HCT116 (cell line): Measurements from ENCODE around the gene TRHDE. TPM values are rescaled to one million over a fixed set of nuclear protein-coding genes. Genes with fewer than 3 reads are reported as not detected.

ENCODE experiments used
- ATAC-seq: fragments of 200-7000 bp; cut with Tn5 transposase; 2 replicates; pipeline ENCODE4 v1.9.1; 2020; ENCODE audit warnings: mild to moderate bottlenecking, moderate library complexity
- BruUV-seq: library from RNA; stranded (reverse); fragments of 400-500 nt; replicated peaks from 2 replicates; lab custom pipeline; 2021; lab: Mats Ljungman, UMichigan
- CTCF ChIA-PET: fragments of 300-600 bp; sonication (Branson Sonifier 250); formaldehyde crosslinking; loops from one replicate; lab custom pipeline; 2021; ENCODE audit warnings: antibody characterized with exemption; lab: Charles Lee
- POLR2A ChIA-PET: fragments of 300-600, 350-600 bp; sonication (Branson Sonifier 250); formaldehyde crosslinking; loops from one replicate; lab custom pipeline; 2021; ENCODE audit warnings: antibody characterized with exemption; lab: Charles Lee
- RAD21 ChIA-PET, 2 experiments: fragments of 300-600 bp; sonication (Branson Sonifier 250); formaldehyde crosslinking; loops; one replicate each; lab custom pipeline; 2023; ENCODE audit warnings: low total read pairs in 2 of 2; ENCODE audit not compliant: uncharacterized antibody in 2 of 2, unreplicated experiment in 2 of 2, low non-redundant PET in 1 of 2; lab: Charles Lee
- DNase-seq: peaks from one replicate; pipeline ENCODE4 v3.0.0-alpha.2; 2010; ENCODE audit warnings: low read depth, low spot score
- H2AFZ ChIP-seq: fragments of 200-600 bp; shearing (Covaris generic), sonication (generic); 2 replicates; pipeline ENCODE4 v1.6.1; 2017; ENCODE audit warnings: low read depth, mixed run types, mixed read lengths, antibody characterized with exemption, low read length; ENCODE audit not compliant: poor library complexity, severe bottlenecking
- H3K27ac ChIP-seq: 2 replicates; pipeline ENCODE4 v1.5.1; 2012; ENCODE audit warnings: low read depth, low read length
- H3K27me3 ChIP-seq: fragments of 200-600 bp; sonication (generic); 2 replicates; pipeline ENCODE4 v1.6.1; 2016; ENCODE audit warnings: mixed run types, low read length, mixed read lengths; ENCODE audit not compliant: insufficient read depth
- H3K36me3 ChIP-seq, 2 experiments: fragments of 200-500 bp in 1 of 2; fragments of 200-600 bp in 1 of 2; sonication (Bioruptor generic) in 1 of 2; sonication (generic) in 1 of 2; 2 replicates each; pipeline versions ENCODE4 v1.5.1 to v1.6.1; 2014 to 2016; ENCODE audit warnings: low read length in 2 of 2, inconsistent platforms in 1 of 2, mixed read lengths in 1 of 2, mixed run types in 1 of 2; ENCODE audit not compliant: insufficient read depth in 2 of 2, control insufficient read depth in 1 of 2
- H3K4me1 ChIP-seq, 2 experiments: fragments of 200-600 bp in 1 of 2; sonication (generic) in 1 of 2; 2 replicates each; pipeline versions ENCODE4 v1.5.1 to v1.6.1; 2012 to 2017; ENCODE audit warnings: low read length in 2 of 2, inconsistent platforms in 1 of 2, mild to moderate bottlenecking in 1 of 2, mixed read lengths in 1 of 2, mixed run types in 1 of 2, moderate library complexity in 1 of 2; ENCODE audit not compliant: insufficient read depth in 2 of 2, control insufficient read depth in 1 of 2
- H3K4me2 ChIP-seq: fragments of 200-600 bp; sonication (generic); 2 replicates; pipeline ENCODE4 v1.6.1; 2017; ENCODE audit warnings: mixed run types, low read length, mixed read lengths
- H3K4me3 ChIP-seq, 2 experiments: fragments of 200-600 bp in 1 of 2; sonication (generic) in 1 of 2; replicated peaks in 1 of 2; 2 replicates each; pipeline ENCODE4 v1.5.1; 2011 to 2016; ENCODE audit warnings: low read length in 2 of 2, control low read depth in 1 of 2, low read depth in 1 of 2, mild to moderate bottlenecking in 1 of 2, mixed read lengths in 1 of 2, mixed run types in 1 of 2
- H3K79me2 ChIP-seq: fragments of 200-600 bp; sonication (generic); 2 replicates; pipeline ENCODE4 v1.6.1; 2017; ENCODE audit warnings: mild to moderate bottlenecking, mixed run types, low read length, moderate library complexity, mixed read lengths; ENCODE audit not compliant: insufficient read depth
- H3K9ac ChIP-seq: fragments of 200-600 bp; sonication (generic); 2 replicates; pipeline ENCODE4 v1.6.1; 2016; ENCODE audit warnings: low read length, mixed read lengths
- H3K9me2 ChIP-seq: fragments of 200-600 bp; sonication (generic), shearing (Covaris generic); 2 replicates; pipeline ENCODE4 v1.6.1; 2017; ENCODE audit warnings: mixed run types, mild to moderate bottlenecking, moderate library complexity; ENCODE audit not compliant: insufficient read depth
- H3K9me3 ChIP-seq, 2 experiments: fragments of 200-500 bp in 1 of 2; fragments of 200-600 bp in 1 of 2; sonication (Bioruptor generic) in 1 of 2; sonication (generic) in 1 of 2; 2 replicates each; pipeline ENCODE4 v1.6.1; 2014 to 2017; ENCODE audit warnings: low read length in 2 of 2, mixed read lengths in 2 of 2, inconsistent platforms in 1 of 2, low read depth in 1 of 2, mild to moderate bottlenecking in 1 of 2, mixed run types in 1 of 2, moderate library complexity in 1 of 2; ENCODE audit not compliant: control insufficient read depth in 1 of 2, insufficient read depth in 1 of 2
- H4K20me1 ChIP-seq: fragments of 200-600 bp; sonication (generic), shearing (Covaris generic); 2 replicates; pipeline ENCODE4 v1.6.1; 2017; ENCODE audit warnings: mixed run types, mild to moderate bottlenecking, moderate library complexity; ENCODE audit not compliant: insufficient read depth
- CBX3 ChIP-seq: IDR thresholded peaks from 2 replicates; pipeline ENCODE4 v1.6.1; 2012; ENCODE audit warnings: low read depth
- CEBPB ChIP-seq: IDR thresholded peaks from 2 replicates; pipeline ENCODE4 v1.6.1; 2012; ENCODE audit warnings: low read depth
- EGR1 ChIP-seq: IDR thresholded peaks from 2 replicates; pipeline ENCODE4 v1.6.1; 2012; ENCODE audit warnings: low read depth
- EZH2phosphoT487 ChIP-seq: fragments of 200-600 bp; IDR thresholded peaks from 2 replicates; pipeline ENCODE4 v1.6.1; 2018; ENCODE audit warnings: antibody characterized with exemption, borderline replicate concordance
- POLR2A ChIP-seq: IDR thresholded peaks from 2 replicates; pipeline ENCODE4 v1.7.0; 2011; ENCODE audit warnings: borderline replicate concordance; ENCODE audit not compliant: insufficient read depth, insufficient read length; ENCODE audit errors: extremely low read depth
- POLR2AphosphoS5 ChIP-seq: IDR thresholded peaks from 2 replicates; pipeline ENCODE4 v1.6.1; 2011; ENCODE audit warnings: mild to moderate bottlenecking, low read depth, low read length, moderate library complexity
- RAD21 ChIP-seq: IDR thresholded peaks from 2 replicates; pipeline ENCODE4 v1.6.1; 2012; ENCODE audit warnings: low read depth, mild to moderate bottlenecking
- SIN3A ChIP-seq: IDR thresholded peaks from 2 replicates; pipeline ENCODE4 v1.6.1; 2012; ENCODE audit warnings: low read depth
- SP1 ChIP-seq: IDR thresholded peaks from 2 replicates; pipeline ENCODE4 v1.6.1; 2012; ENCODE audit warnings: low read depth
- SRF ChIP-seq: IDR thresholded peaks from 2 replicates; pipeline ENCODE4 v1.6.1; 2012; ENCODE audit warnings: low read depth
- intact Hi-C: fragments of 100-400 bp; cut with micrococcal nuclease; formaldehyde crosslinking; loops from 2 replicates; pipeline ENCODE4 v1.10.0; 2022
- total RNA-seq: library from RNA; stranded (reverse); gene quantifications from one replicate; pipeline ENCODE4 v1.2.1, GENCODE V29; 2021; ENCODE audit not compliant: unreplicated experiment
- TF ChIP-seq, protein P1 (sequence below): IDR thresholded peaks from 2 replicates; pipeline ENCODE4 v1.6.1; 2012
- TF ChIP-seq, protein P2 (sequence below): IDR thresholded peaks from 2 replicates; pipeline ENCODE4 v1.6.1; 2011; ENCODE audit warnings: mild to moderate bottlenecking, low read length, moderate library complexity; ENCODE audit not compliant: insufficient replicate concordance; ENCODE audit errors: extremely low read depth

TRHDE gene
- total RNA-seq, 1 experiment from 2014 or later = 2.9 TPM

DNA sequence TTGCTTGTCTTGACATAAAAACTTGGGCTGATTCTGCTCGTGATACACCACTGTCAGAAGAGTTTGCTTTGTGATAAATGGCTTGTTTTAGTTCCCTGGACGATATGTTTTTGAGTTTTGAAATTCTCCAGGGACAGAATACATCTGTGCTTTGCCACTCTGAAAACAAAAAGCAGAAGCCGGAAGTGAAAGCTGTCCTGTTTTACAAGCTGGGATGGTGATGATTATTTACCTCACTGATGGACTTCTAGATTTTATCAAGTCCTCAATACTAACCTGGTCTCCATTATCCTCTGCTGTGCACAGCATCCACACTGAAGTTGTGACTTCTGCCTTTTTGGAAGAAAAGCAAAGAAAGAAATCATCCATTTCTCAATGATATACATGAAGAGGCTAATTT is 251.6 kb downstream of the TRHDE start (continued):
- TF ChIP-seq RAD21 = no peak
- no peak for TF ChIP-seq EZH2phosphoT487
- no peak for TF ChIP-seq EGR1
- TF ChIP-seq, all 23 proteins: peak for 0

DNA sequence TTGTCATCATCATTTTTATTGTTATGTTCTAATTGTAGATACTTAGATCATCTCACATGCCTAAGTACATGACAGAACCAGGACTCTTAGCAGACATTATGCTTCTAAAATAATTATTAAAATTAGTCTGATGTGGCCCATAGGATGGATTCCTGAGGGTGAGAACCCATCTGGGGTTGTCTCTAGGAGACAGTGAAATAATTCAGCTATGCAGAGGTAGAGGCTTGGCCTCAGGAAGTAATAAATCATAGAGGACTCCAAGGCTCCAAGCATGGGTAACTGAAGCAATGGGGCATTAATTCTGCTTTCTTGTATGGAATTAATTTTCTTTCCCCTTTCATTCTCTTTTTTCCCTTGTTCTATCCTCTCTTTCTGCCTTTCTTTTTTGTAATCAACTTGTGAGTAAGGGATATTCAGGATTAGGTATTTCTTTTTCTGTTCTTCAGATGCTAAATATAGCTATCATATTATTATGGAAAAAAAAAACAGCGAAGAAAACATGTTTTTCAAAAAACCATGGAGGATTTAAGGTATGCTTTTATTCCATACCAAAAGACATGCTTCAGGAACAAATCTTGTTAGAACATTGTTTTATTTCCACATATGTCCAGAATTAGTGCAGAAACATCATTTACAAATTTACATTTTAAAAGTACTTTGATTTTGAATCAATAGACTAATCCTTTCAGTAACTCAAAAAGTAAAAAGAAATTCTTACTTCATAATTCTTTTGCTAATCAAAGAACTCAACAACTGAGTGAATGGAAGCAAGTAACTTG is 263.2 kb downstream of the TRHDE start:
- Histone ChIP-seq H3K4me3 (no peak overlapping the region), H4K20me1 (no peaks in the 10 kb centered on the region), H2AFZ (no peak overlapping the region), H3K4me2 (no peak overlapping the region), H3K79me2 (no peaks in the 10 kb centered on the region), H3K9me3 (no peaks in the 10 kb centered on the region), H3K9ac (no peak overlapping the region), H3K27me3 (no peaks in the 10 kb centered on the region), H3K27ac (no peak overlapping the region), H3K4me1 (no peaks in the 10 kb centered on the region), H3K9me2 (no peaks in the 10 kb centered on the region), H3K36me3 (no peaks in the 10 kb centered on the region)
- RAD21 ChIA-PET = no interaction called here
- intact Hi-C loops = no loop called here
- BruUV-seq = no TSS peak
- POLR2A ChIA-PET = no interaction called here
- TF ChIP-seq SRF (no peak), POLR2AphosphoS5 (no peak), CBX3 (no peak), EGR1 (no peak), POLR2A (no peak), EZH2phosphoT487 (no peak), SP1 (no peak), CEBPB (no peak), SIN3A (no peak)
- TF ChIP-seq, protein P1, sequence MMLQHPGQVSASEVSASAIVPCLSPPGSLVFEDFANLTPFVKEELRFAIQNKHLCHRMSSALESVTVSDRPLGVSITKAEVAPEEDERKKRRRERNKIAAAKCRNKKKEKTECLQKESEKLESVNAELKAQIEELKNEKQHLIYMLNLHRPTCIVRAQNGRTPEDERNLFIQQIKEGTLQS = no peak
- TF ChIP-seq, protein P2, sequence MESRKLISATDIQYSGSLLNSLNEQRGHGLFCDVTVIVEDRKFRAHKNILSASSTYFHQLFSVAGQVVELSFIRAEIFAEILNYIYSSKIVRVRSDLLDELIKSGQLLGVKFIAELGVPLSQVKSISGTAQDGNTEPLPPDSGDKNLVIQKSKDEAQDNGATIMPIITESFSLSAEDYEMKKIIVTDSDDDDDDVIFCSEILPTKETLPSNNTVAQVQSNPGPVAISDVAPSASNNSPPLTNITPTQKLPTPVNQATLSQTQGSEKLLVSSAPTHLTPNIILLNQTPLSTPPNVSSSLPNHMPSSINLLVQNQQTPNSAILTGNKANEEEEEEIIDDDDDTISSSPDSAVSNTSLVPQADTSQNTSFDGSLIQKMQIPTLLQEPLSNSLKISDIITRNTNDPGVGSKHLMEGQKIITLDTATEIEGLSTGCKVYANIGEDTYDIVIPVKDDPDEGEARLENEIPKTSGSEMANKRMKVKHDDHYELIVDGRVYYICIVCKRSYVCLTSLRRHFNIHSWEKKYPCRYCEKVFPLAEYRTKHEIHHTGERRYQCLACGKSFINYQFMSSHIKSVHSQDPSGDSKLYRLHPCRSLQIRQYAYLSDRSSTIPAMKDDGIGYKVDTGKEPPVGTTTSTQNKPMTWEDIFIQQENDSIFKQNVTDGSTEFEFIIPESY = no peak
- DNase-seq (no peak), ATAC-seq (no peak)
- CTCF ChIA-PET = no interaction called here
